ENCODE results near the gene MFSD1. TPM values are rescaled to one million over a fixed set of nuclear protein-coding genes. Genes with fewer than 3 reads are reported as not detected.
A peak's percentile ranks its signal among the peaks of the same experiment; 100 is the strongest.

Gene MFSD1
- total and polyA plus RNA-seq, 2 of the 13 experiments (the other 11 are each of a cell fraction or from before 2014, with no cell fraction given): 17.3 to 37.9 TPM

DNA sequence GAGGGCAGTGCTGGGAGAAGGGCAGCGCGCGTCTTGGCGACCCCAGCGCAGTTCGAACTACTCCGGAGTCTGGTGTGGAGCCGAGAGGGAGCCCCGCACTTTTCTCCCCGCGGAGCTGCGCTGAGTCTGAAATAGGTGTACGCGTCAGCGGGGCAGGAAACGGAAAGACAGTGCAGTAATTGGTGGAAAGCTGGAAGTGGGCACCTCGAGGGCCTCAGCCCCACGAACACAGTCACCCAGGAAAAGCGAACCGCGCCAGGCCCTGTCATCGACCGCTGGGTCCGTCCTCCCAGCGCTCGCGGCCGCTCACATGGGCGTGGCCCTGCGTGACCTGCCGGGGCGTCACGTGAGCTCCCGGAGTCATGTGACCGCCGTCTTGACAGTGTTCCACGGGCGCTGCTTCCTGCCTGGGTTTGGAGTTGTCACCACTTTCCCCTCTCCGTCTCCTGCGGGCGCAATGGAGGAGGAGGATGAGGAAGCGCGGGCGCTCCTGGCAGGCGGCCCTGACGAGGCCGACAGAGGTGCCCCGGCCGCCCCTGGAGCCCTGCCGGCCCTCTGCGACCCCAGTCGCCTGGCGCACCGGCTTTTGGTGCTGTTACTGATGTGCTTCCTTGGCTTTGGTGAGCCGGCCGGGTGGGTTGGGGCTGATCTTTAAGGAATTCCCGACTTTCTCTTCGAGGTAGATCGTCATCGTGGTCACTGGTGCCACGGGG lies at the start of gene MFSD1 (continued):
- TF ChIP-seq, protein P1, sequence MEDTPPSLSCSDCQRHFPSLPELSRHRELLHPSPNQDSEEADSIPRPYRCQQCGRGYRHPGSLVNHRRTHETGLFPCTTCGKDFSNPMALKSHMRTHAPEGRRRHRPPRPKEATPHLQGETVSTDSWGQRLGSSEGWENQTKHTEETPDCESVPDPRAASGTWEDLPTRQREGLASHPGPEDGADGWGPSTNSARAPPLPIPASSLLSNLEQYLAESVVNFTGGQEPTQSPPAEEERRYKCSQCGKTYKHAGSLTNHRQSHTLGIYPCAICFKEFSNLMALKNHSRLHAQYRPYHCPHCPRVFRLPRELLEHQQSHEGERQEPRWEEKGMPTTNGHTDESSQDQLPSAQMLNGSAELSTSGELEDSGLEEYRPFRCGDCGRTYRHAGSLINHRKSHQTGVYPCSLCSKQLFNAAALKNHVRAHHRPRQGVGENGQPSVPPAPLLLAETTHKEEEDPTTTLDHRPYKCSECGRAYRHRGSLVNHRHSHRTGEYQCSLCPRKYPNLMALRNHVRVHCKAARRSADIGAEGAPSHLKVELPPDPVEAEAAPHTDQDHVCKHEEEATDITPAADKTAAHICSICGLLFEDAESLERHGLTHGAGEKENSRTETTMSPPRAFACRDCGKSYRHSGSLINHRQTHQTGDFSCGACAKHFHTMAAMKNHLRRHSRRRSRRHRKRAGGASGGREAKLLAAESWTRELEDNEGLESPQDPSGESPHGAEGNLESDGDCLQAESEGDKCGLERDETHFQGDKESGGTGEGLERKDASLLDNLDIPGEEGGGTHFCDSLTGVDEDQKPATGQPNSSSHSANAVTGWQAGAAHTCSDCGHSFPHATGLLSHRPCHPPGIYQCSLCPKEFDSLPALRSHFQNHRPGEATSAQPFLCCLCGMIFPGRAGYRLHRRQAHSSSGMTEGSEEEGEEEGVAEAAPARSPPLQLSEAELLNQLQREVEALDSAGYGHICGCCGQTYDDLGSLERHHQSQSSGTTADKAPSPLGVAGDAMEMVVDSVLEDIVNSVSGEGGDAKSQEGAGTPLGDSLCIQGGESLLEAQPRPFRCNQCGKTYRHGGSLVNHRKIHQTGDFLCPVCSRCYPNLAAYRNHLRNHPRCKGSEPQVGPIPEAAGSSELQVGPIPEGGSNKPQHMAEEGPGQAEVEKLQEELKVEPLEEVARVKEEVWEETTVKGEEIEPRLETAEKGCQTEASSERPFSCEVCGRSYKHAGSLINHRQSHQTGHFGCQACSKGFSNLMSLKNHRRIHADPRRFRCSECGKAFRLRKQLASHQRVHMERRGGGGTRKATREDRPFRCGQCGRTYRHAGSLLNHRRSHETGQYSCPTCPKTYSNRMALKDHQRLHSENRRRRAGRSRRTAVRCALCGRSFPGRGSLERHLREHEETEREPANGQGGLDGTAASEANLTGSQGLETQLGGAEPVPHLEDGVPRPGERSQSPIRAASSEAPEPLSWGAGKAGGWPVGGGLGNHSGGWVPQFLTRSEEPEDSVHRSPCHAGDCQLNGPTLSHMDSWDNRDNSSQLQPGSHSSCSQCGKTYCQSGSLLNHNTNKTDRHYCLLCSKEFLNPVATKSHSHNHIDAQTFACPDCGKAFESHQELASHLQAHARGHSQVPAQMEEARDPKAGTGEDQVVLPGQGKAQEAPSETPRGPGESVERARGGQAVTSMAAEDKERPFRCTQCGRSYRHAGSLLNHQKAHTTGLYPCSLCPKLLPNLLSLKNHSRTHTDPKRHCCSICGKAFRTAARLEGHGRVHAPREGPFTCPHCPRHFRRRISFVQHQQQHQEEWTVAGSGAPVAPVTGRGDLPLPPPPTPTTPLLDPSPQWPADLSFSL (CRISPR knock-in tag; IDR thresholded peaks at IDR 0.05): no peak
- TF ChIP-seq REXO4 (CRISPR knock-in tag; IDR thresholded peaks at IDR 0.05; ENCODE audit: borderline replicate concordance) (no peak), ZMYM4 (CRISPR knock-in tag; IDR thresholded peaks at IDR 0.05) (peak; percentile 93), ZNF101 (CRISPR knock-in tag; IDR thresholded peaks at IDR 0.05; ENCODE audit: borderline replicate concordance, low read depth) (no peak), ZNF891 (CRISPR knock-in tag; IDR thresholded peaks at IDR 0.05) (peak; percentile 82; the same call in 1 of the 2 replicates), FOXK1 (CRISPR knock-in tag; IDR thresholded peaks at IDR 0.05; ENCODE audit: borderline replicate concordance, low read depth) (peak; percentile 72; the same call in 1 of the 2 replicates), POLR2AphosphoS5 (IDR thresholded peaks at IDR 0.05; ENCODE audit: low read depth, low read length) (peak; percentile 64), MTA1 (CRISPR knock-in tag; IDR thresholded peaks at IDR 0.05; ENCODE audit: borderline replicate concordance) (peak; percentile 50; the same call in 1 of the 2 replicates), NFKBIZ (CRISPR knock-in tag; IDR thresholded peaks at IDR 0.05) (no peak), NR2C2 (CRISPR knock-in tag; IDR thresholded peaks at IDR 0.05; ENCODE audit: borderline replicate concordance) (peak; percentile 96), ZFP1 (CRISPR knock-in tag; IDR thresholded peaks at IDR 0.05) (no peak), ZNF567 (CRISPR knock-in tag; IDR thresholded peaks at IDR 0.05; ENCODE audit: borderline replicate concordance) (no peak), ZNF501 (CRISPR knock-in tag; IDR thresholded peaks at IDR 0.05) (no peak; the same call in 1 of the 2 replicates), SALL1 (CRISPR knock-in tag; IDR thresholded peaks at IDR 0.05) (peak; percentile 89), ZBTB8A (CRISPR knock-in tag; IDR thresholded peaks at IDR 0.05; ENCODE audit: borderline replicate concordance, low read depth) (no peak), ZNF446 (CRISPR knock-in tag; IDR thresholded peaks at IDR 0.05) (no peak), ZNF577 (CRISPR knock-in tag; IDR thresholded peaks at IDR 0.05; ENCODE audit: borderline replicate concordance, low read depth) (no peak), ZNF17 (CRISPR knock-in tag; IDR thresholded peaks at IDR 0.05) (no peak), ZNF121 (CRISPR knock-in tag; IDR thresholded peaks at IDR 0.05) (peak; percentile 18; the same call in 1 of the 2 replicates), MIXL1 (CRISPR knock-in tag; IDR thresholded peaks at IDR 0.05) (peak; percentile 48; the same call in 1 of the 2 replicates), ZSCAN22 (CRISPR knock-in tag; IDR thresholded peaks at IDR 0.05) (no peak)
- TF ChIP-seq, protein P2, sequence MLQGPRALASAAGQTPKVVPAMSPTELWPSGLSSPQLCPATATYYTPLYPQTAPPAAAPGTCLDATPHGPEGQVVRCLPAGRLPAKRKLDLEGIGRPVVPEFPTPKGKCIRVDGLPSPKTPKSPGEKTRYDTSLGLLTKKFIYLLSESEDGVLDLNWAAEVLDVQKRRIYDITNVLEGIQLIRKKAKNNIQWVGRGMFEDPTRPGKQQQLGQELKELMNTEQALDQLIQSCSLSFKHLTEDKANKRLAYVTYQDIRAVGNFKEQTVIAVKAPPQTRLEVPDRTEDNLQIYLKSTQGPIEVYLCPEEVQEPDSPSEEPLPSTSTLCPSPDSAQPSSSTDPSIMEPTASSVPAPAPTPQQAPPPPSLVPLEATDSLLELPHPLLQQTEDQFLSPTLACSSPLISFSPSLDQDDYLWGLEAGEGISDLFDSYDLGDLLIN (CRISPR knock-in tag; IDR thresholded peaks at IDR 0.05; ENCODE audit: borderline replicate concordance): peak; percentile 55; the same call in 1 of the 2 replicates
- TF ChIP-seq, protein P3, sequence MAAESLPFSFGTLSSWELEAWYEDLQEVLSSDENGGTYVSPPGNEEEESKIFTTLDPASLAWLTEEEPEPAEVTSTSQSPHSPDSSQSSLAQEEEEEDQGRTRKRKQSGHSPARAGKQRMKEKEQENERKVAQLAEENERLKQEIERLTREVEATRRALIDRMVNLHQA (CRISPR knock-in tag; IDR thresholded peaks at IDR 0.05): no peak

Data from HepG2 (cell line).